B cell (primary cell): ENCODE data around the gene SKIDA1. TPM values are rescaled to one million over a fixed set of nuclear protein-coding genes. Genes with fewer than 3 reads are reported as not detected.

Experiments used
- ATAC-seq: fragments of 200-7000 bp; cut with Tn5 transposase; one replicate; pipeline ENCODE4 v1.10.0; 2021; ENCODE audit warnings: low read depth, mild to moderate bottlenecking, moderate number of reproducible peaks, moderate library complexity
- CTCF ChIA-PET: fragments of 350-600 bp; sonication (Branson Sonifier 250); formaldehyde crosslinking; loops from one replicate; lab custom pipeline; 2021; ENCODE audit warnings: antibody characterized with exemption, inconsistent platforms; lab: Charles Lee
- POLR2A ChIA-PET: fragments of 350-600 bp; sonication (Branson Sonifier 250); formaldehyde crosslinking; loops from one replicate; lab custom pipeline; 2021; ENCODE audit warnings: antibody characterized with exemption; lab: Charles Lee
- DNase-seq: peaks from one replicate; pipeline ENCODE4 v3.0.0; 2013
- H2AFZ ChIP-seq: 2 replicates; pipeline ENCODE4 v1.6.1; 2012; ENCODE audit warnings: mild to moderate bottlenecking, low read depth, low read length; ENCODE audit not compliant: insufficient read depth, poor library complexity, severe bottlenecking
- H3K27ac ChIP-seq, 2 donors: 1 replicate in 1 of 2; 2 replicates in 1 of 2; pipeline ENCODE4 v1.5.1; 2012 to 2013; ENCODE audit warnings: low read length in 2 of 2, mild to moderate bottlenecking in 2 of 2, moderate library complexity in 1 of 2
- H3K27me3 ChIP-seq, 4 experiments: fragments of 200-600 bp in 1 of 4; sonication (generic) in 1 of 4; replicated peaks in 1 of 4; 1 replicate in 2 of 4; 2 replicates in 2 of 4; pipeline versions ENCODE4 v1.6.1 to v1.7.0; 2013 to 2016; ENCODE audit warnings: low read length in 3 of 4, mild to moderate bottlenecking in 2 of 4, mixed read lengths in 1 of 4, moderate library complexity in 1 of 4; ENCODE audit not compliant: insufficient read depth in 4 of 4, control insufficient read depth in 3 of 4; ENCODE audit errors: control extremely low read depth in 1 of 4
- H3K36me3 ChIP-seq, 2 experiments: replicated peaks in 1 of 2; 1 replicate in 1 of 2; 2 replicates in 1 of 2; pipeline versions ENCODE4 v1.6.1 to v1.7.1; 2013; ENCODE audit warnings: low read length in 1 of 2; ENCODE audit not compliant: insufficient read depth in 2 of 2, control insufficient read depth in 1 of 2; ENCODE audit errors: control extremely low read depth in 1 of 2, extremely low read depth in 1 of 2
- H3K4me1 ChIP-seq, 2 donors: fragments of 200-600 bp in 1 of 2; sonication (generic) in 1 of 2; 1 replicate in 1 of 2; 2 replicates in 1 of 2; pipeline versions ENCODE4 v1.5.1 to v1.6.1; 2013 to 2017; ENCODE audit warnings: low read length in 2 of 2; ENCODE audit not compliant: control insufficient read depth in 2 of 2, insufficient read depth in 2 of 2
- H3K4me2 ChIP-seq: replicated peaks from 2 replicates; pipeline ENCODE3; 2012; ENCODE audit warnings: mild to moderate bottlenecking, low read depth, low read length; ENCODE audit not compliant: poor library complexity, severe bottlenecking
- H3K4me3 ChIP-seq, 5 experiments: fragments of 200-600 bp in 1 of 5; sonication (generic) in 1 of 5; 1 replicate in 3 of 5; 2 replicates in 2 of 5; pipeline versions ENCODE4 v1.5.1 to v1.7.0; 2011 to 2016; ENCODE audit warnings: low read length in 4 of 5, mild to moderate bottlenecking in 4 of 5, low read depth in 2 of 5, control low read depth in 1 of 5, moderate library complexity in 1 of 5; ENCODE audit not compliant: insufficient read depth in 1 of 5; ENCODE audit errors: control extremely low read depth in 1 of 5, extremely low read depth in 1 of 5
- H3K79me2 ChIP-seq: fragments of 200-600 bp; sonication (generic); one replicate; pipeline ENCODE4 v1.6.0; 2016; ENCODE audit warnings: low read length; ENCODE audit not compliant: control insufficient read depth, insufficient read depth
- H3K9ac ChIP-seq: fragments of 200-600 bp; sonication (generic); 2 replicates; pipeline ENCODE4 v1.6.1; 2017; ENCODE audit warnings: mild to moderate bottlenecking, low read length, moderate library complexity
- H3K9me3 ChIP-seq, 3 donors: one replicate each; pipeline versions ENCODE4 v1.6.1 to v1.7.1; 2013; ENCODE audit warnings: low read length in 2 of 3; ENCODE audit not compliant: control insufficient read depth in 2 of 3, insufficient read depth in 1 of 3; ENCODE audit errors: control extremely low read depth in 1 of 3
- H4K20me1 ChIP-seq: 2 replicates; pipeline ENCODE4 v1.6.0; 2012; ENCODE audit warnings: mild to moderate bottlenecking, low read length; ENCODE audit not compliant: insufficient read depth, control insufficient read depth, poor library complexity, severe bottlenecking
- H3K27ac Mint-ChIP-seq: one replicate; pipeline ENCODE4 v1.8.0; 2021; ENCODE audit warnings: mixed read lengths
- H3K27me3 Mint-ChIP-seq: one replicate; pipeline ENCODE4 v1.8.0; 2021; ENCODE audit warnings: mixed read lengths
- H3K4me1 Mint-ChIP-seq: one replicate; pipeline ENCODE4 v1.8.0; 2021; ENCODE audit warnings: mixed read lengths
- H3K4me3 Mint-ChIP-seq: one replicate; pipeline ENCODE4 v1.8.0; 2021; ENCODE audit warnings: mixed read lengths
- H3K9me3 Mint-ChIP-seq: one replicate; pipeline ENCODE4 v1.8.0; 2022; ENCODE audit warnings: mixed read lengths; ENCODE audit not compliant: insufficient read depth
- EZH2 ChIP-seq: IDR thresholded peaks from 2 replicates; pipeline ENCODE4 v1.6.1; 2012; ENCODE audit warnings: borderline replicate concordance, low read depth, mild to moderate bottlenecking, moderate library complexity, low read length; ENCODE audit not compliant: insufficient read depth, poor library complexity, severe bottlenecking
- WGBS: methylation state at CpG from one replicate; pipeline ENCODE4 v1.1.5; 2013; ENCODE audit warnings: missing lambda C conversion rate; ENCODE audit not compliant: insufficient coverage; 5-methylcytosine and 5-hydroxymethylcytosine counted together
- intact Hi-C: fragments of 100-400 bp; cut with micrococcal nuclease; formaldehyde crosslinking; loops from one replicate; pipeline ENCODE4 v1.10.0; 2022
- polyA plus RNA-seq: library from polyadenylated mRNA; depleted of rRNA; stranded (reverse); fragments of >200 nt; gene quantifications from 2 replicates; pipeline ENCODE4 v1.2.3, GENCODE V29; 2012
- total RNA-seq, 2 donors: library from RNA; stranded (reverse); fragments of 120-200 nt in 1 of 2; gene quantifications; 1 replicate in 1 of 2; 2 replicates in 1 of 2; pipeline versions ENCODE4 v1.2.3 to v1.2.4, GENCODE V29; 2013 to 2022
- TF ChIP-seq, protein P1 (sequence below): fragments of 200-600 bp; IDR thresholded peaks from one replicate; pipeline ENCODE4 v1.8.0; 2022; ENCODE audit warnings: antibody characterized with exemption, mild to moderate bottlenecking

Gene SKIDA1
- total and polyA plus RNA-seq, 2 donors (not counting 1 experiment from before 2014, with no cell fraction given): 0.06 to 0.10 TPM

GRCh38 chr10:21530168-21530567, 4.7 kb upstream of the SKIDA1 start:
- no peaks in the 10 kb centered on the region for H3K36me3 ChIP-seq
- no CpG with 5 or more reads among the region's 1 CpG for WGBS
- no peak overlapping the region for H3K27ac ChIP-seq
- DNase-seq: no peak
- no peak overlapping the region for H3K9ac ChIP-seq
- Mint-ChIP-seq H3K27ac (no peak overlapping the region), H3K4me1 (peaks cover 26% of the 10 kb centered on the region), H3K9me3 (no peaks in the 10 kb centered on the region), H3K4me3 (no peak overlapping the region), H3K27me3 (peaks cover 25% of the 10 kb centered on the region)
- CTCF ChIA-PET: interaction anchor here (2.5 kb wide), 1 partner anchor 33 kb away, joined by 6 read pairs; no protein-coding TSS in a partner anchor
- peaks cover 0 to 2% (median 0%) of the 10 kb centered on the region in 3 donors for H3K9me3 ChIP-seq
- peaks cover 5% of the 10 kb centered on the region for H4K20me1 ChIP-seq
- TF ChIP-seq EZH2: no peak
- TF ChIP-seq, protein P1, sequence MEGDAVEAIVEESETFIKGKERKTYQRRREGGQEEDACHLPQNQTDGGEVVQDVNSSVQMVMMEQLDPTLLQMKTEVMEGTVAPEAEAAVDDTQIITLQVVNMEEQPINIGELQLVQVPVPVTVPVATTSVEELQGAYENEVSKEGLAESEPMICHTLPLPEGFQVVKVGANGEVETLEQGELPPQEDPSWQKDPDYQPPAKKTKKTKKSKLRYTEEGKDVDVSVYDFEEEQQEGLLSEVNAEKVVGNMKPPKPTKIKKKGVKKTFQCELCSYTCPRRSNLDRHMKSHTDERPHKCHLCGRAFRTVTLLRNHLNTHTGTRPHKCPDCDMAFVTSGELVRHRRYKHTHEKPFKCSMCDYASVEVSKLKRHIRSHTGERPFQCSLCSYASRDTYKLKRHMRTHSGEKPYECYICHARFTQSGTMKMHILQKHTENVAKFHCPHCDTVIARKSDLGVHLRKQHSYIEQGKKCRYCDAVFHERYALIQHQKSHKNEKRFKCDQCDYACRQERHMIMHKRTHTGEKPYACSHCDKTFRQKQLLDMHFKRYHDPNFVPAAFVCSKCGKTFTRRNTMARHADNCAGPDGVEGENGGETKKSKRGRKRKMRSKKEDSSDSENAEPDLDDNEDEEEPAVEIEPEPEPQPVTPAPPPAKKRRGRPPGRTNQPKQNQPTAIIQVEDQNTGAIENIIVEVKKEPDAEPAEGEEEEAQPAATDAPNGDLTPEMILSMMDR: no peak
- H3K27me3 ChIP-seq: peaks cover 0 to 19% (median 14%) of the 10 kb centered on the region in 4 experiments
- intact Hi-C loops: loop anchor here (10.0 kb wide), 1 partner anchor 1185 kb away; the partner anchor contains the start of gene PIP4K2A
- H3K79me2 ChIP-seq: no peaks in the 10 kb centered on the region
- no peak overlapping the region for H3K4me3 ChIP-seq
- H3K4me1 ChIP-seq: peaks cover 26 to 27% of the 10 kb centered on the region in 2 donors
- no peak for ATAC-seq
- H2AFZ ChIP-seq: no peak overlapping the region
- POLR2A ChIA-PET: interaction anchor here (0.8 to 1.2 kb wide), 2 partner anchors 11 to 473 kb away, joined by 3 to 6 read pairs; partner anchors contain the start of gene DNAJC1
- H3K4me2 ChIP-seq: no peak overlapping the region
